GM18502 (cell line): Measurements from ENCODE around the gene CXXC5.

ENCODE experiments used
- ATAC-seq: cut with Tn5 transposase; IDR thresholded peaks from one replicate; pipeline ENCODE4 v1.9.1; 2021; ENCODE audit warnings: mild to moderate bottlenecking; ENCODE audit not compliant: unreplicated experiment, poor library complexity

The CXXC5 gene

DNA sequence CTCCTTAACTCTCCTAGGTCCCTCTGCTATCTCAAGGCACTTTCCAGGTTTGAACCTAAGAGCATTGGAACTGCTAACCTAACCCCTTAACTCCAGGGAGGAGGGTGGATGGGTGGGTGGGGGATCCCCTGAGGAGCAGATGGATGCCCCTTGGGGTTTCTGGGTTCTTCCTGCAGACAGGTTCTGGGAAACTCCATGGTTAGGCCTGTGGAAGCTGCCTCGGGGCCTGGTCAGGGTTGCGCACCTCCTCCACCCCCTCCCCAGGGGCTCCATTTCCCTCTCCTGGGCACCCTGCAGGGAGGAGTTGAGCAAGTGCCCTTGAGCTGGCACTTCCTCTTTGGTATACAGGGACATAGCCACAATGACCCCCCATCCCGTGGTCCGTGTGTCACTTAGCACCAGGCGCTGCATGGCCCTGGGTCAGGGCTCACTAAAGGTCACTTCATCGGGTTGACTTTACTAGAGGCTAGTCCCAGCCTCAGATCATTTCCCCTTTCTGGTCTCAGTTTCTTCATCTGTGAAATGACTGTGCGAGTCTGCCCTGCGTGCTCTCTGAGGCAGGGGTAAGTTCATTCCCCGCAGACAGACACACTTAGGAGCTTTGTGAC is 16.0 kb downstream of the CXXC5 start:
- ATAC-seq, result peak; percentile 45

DNA sequence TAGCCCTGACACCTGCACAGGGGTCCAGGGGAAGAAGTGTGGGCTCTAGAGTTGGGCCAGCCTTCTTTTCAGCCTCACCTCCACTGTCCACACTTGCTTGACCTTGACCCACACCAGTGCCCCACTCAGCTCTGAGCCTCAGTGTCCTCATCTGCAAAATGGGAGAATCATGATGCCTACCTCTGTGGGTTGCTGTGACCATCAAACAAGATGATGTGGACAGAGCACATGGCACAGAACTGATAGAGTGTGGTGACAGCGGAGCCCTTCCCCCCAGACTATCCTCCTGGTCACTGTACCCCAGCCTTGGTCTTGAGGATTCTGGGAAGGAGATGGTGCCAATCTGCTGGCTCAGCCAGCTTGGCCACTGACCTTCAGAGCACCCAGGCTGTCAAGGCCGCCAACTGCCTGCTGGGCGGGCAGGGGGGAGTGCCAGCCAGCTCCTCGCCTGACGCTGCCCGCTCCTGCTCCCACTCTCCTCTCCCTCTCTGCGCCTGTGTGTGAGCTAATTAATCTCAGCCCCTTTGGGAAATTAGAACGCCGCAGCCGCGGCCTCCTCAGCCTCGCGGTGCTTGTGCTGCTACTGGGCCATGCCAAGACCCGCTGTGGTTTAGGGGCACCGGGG is 16.7 kb downstream of the CXXC5 start:
- no peak for ATAC-seq

GRCh38 chr5:139665626-139666025 is 17.5 kb downstream of the CXXC5 start:
- no peak for ATAC-seq

- no peak for ATAC-seq
Measured at GRCh38 chr5:139666551-139666950, 18.4 kb downstream of the CXXC5 start.

- no peak for ATAC-seq
Measured at GRCh38 chr5:139667001-139667729, 19.0 kb downstream of the CXXC5 start.

DNA sequence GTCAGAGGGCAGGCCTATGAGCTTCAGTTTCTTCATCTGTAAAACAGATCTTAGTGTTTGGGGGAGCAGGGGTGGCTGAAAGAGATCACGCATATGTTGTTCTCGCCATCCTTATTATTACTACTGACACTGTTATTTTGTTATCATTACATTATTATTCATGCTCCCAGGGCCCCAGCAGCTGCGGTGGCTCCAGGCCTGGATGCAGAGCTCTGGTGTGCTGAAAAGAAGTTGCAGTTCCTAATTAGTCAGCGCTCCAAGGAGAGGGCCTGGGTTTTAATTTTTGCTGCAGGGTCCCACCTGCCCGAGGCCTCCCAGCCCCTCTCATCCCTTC is 19.5 kb downstream of the CXXC5 start:
- ATAC-seq, result no peak

DNA sequence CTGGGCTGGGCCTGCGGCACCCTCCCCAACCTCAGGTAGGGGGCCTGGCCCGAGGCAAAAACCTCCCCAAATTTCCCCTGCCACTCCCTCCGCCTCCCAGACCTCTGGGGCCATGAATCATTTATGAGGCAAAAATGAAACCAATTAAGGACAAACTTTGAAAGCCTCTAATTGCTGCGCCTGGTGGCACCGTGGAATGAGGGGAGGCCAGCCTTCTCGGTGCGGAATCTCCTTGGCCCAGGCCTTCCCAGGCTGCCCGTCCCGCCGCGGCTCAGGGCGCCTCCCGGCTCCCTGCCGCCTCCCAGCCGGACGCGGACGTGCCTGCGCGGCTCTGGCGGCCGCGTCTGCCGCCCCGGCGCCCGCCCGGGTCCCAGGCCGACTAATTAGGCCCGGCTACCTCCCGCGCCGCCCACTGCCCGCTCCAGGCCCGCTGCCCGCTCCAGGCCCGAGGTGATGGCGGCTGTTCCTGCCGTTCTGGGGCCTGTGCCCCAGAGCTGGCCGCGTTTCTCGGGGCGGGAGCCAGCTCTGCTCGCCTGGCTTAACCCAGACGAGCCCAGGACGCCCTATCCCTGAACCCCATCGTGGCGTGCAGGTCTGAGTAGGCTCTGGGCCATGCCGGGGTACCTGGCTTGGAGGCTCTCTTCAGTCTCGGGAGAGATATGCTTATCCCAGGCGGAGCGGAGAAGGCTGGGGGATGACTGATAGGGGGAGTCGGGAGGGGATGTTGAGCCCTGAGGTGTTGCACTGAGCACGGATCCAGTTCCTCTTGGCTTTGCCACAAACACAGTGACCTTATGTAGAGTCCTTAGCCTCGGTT is 20.1 kb downstream of the CXXC5 start:
- no peak for ATAC-seq

DNA sequence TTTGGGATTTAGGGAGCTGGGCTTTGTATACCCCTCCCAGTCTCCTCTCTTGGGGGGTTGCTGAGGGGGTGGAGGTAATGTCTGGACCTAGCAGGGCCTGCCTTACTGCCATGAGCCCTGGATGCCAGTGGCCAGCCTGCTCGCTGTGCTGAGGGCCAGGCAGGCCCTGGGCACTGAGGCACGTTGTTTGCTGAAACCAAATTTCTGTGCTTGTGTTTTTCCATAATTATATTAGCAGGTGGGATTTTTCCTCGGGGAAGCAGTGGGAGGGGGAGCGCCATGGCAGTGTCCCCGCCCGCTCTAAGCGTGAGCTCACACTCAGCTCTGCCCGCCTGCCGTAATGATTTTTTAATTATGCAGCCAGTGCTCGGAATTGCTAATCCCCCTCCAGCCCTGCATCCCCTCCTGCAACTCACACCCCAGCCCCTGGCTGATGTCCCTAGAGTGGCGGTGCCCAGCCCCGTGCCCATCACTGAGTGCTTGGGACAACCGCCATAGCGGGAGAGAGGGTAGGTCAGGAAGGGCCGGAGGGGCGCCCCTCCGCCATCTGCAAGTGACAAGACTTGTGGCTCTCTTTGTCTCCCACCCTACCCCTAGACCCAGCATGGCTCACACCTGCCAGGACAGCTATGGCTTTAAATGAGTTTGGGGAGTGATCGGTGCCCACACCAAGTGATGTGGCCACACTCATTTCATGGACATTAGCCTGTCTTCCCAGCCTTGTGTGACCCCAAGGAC is 20.9 kb downstream of the CXXC5 start:
- no peak for ATAC-seq

- ATAC-seq, result peak; percentile 30
Measured at GRCh38 chr5:139669662-139670368, 21.7 kb downstream of the CXXC5 start.

DNA sequence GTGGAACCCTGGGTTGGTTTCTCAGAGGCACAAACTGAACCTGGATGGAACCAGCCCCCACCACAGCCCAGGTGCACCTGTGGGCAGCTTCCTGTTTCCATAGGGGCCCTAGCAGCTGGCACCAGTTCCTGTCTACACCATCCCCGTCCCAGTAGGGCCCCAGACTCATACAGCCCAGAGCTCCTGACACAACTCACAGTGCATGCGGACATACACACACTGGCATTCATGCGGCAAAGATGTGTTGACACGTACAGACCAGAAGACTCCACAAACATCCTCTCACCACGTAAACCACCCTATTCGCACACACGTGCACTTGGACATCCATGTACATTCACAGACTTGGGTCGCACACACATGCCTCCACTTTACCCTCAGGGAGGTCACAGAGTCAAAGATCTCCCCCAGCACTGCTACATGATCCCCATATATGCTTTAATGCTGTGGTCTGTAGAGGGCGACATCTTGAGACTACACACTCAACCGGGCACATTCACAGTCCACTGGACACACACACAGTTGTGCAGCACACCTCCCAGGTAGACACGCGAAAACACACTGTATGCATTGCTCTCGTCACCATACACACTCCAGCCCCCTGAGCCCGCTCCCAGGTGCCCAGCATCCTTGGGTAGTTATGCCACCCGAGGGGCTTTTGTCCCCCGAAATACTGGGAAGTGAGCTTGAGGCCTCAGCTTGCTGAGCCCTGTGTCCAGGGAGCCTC is 22.4 kb downstream of the CXXC5 start:
- ATAC-seq, result peak; percentile 51

DNA sequence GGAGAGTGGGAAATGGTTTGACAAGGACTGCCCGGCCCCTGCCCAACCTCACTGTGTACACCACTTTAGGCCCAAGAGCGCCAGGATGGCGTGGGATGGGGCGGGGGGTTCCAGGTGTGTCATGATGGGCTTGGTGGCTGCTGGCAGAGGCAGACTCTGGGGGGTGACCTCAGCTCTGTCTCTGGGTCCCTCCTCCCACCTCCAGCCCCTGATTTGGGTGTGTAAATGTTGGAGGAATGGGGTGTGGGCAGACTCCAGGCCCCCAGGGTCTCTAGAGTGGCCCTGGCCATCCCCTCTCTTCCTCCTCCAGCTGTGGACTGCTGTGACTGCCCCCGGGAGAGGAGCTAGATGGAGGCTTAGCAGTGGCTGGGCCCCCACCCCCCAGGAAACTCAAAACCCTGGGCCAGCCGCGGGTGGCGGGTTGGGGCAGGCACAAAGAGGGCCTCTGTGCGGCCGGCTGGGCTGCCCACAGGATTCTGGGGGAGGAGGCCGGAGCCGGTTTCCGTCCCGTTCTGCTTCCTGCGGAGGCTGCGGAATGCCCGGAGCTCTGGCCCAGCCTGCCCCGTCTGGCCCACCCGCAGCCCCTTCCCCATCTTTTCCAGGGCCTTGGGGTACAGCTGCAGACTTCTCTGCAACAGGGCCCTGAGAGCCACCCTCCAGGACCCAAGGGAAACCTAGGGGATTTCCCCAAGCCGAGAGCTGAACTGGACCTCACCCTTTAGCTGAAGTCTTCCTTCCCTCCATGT is 23.1 kb downstream of the CXXC5 start:
- ATAC-seq, result no peak

- ATAC-seq, result no peak
Measured at GRCh38 chr5:139675213-139675612, 27.1 kb downstream of the CXXC5 start.

- ATAC-seq, result no peak
Measured at GRCh38 chr5:139675825-139676224, 27.7 kb downstream of the CXXC5 start.

GRCh38 chr5:139676406-139676805 is 28.3 kb downstream of the CXXC5 start:
- no peak for ATAC-seq

GRCh38 chr5:139676951-139677735 is 29.0 kb downstream of the CXXC5 start:
- ATAC-seq, result no peak

GRCh38 chr5:139677736-139678613 is 29.8 kb downstream of the CXXC5 start:
- no peak for ATAC-seq
